Spleen (tissue), 11 donors: ENCODE data around the gene NCOR2. TPM values are rescaled to one million over a fixed set of nuclear protein-coding genes. Genes with fewer than 3 reads are reported as not detected.

ENCODE experiments used
- DNase-seq: peaks from one replicate; pipeline ENCODE4 v3.0.0-alpha.2; 2020
- H3K27ac ChIP-seq, 8 donors: fragments of 200-600 bp; sonication (generic) in 7 of 8; 1 replicate in 4 of 8; 2 replicates in 4 of 8; pipeline versions ENCODE4 v1.5.0 to v1.8.0; 2016 to 2021; ENCODE audit warnings: inconsistent platforms in 4 of 8, mild to moderate bottlenecking in 4 of 8, moderate library complexity in 1 of 8
- H3K27me3 ChIP-seq, 7 donors: fragments of 200-600 bp; sonication (generic) in 6 of 7; replicated peaks in 1 of 7; 1 replicate in 4 of 7; 2 replicates in 3 of 7; pipeline versions ENCODE4 v1.5.0 to v1.8.0; 2016 to 2021; ENCODE audit warnings: inconsistent platforms in 3 of 7, mild to moderate bottlenecking in 1 of 7
- H3K36me3 ChIP-seq, 6 donors: fragments of 200-600 bp; sonication (generic) in 5 of 6; 1 replicate in 4 of 6; 2 replicates in 2 of 6; pipeline versions ENCODE4 v1.5.0 to v1.8.0; 2016 to 2021; ENCODE audit warnings: inconsistent platforms in 2 of 6
- H3K4me1 ChIP-seq, 6 donors: fragments of 200-600 bp; sonication (generic) in 5 of 6; 1 replicate in 3 of 6; 2 replicates in 3 of 6; pipeline versions ENCODE4 v1.5.0 to v1.8.0; 2016 to 2021; ENCODE audit warnings: inconsistent platforms in 3 of 6
- H3K4me3 ChIP-seq, 8 donors: fragments of 200-600 bp; sonication (generic) in 7 of 8; 1 replicate in 4 of 8; 2 replicates in 4 of 8; pipeline versions ENCODE4 v1.5.0 to v1.8.0; 2016 to 2021; ENCODE audit warnings: inconsistent platforms in 4 of 8, mild to moderate bottlenecking in 4 of 8, moderate library complexity in 2 of 8
- H3K9me3 ChIP-seq, 8 donors: fragments of 200-600 bp; sonication (generic) in 7 of 8; 1 replicate in 4 of 8; 2 replicates in 4 of 8; pipeline versions ENCODE4 v1.5.0 to v1.8.0; 2016 to 2021; ENCODE audit warnings: inconsistent platforms in 4 of 8
- CTCF ChIP-seq, 11 experiments: fragments of 200-600 bp in 7 of 11; fragments of 450-650 bp in 4 of 11; sonication (generic) in 4 of 11; IDR thresholded peaks in 8 of 11; conservative IDR thresholded peaks in 3 of 11; 1 replicate in 7 of 11; 2 replicates in 4 of 11; pipeline versions ENCODE4 v1.4.0 to v1.8.0; 2016 to 2021; ENCODE audit warnings: antibody characterized with exemption in 11 of 11, inconsistent platforms in 4 of 11, mild to moderate bottlenecking in 1 of 11
- POLR2A ChIP-seq, 3 donors: fragments of 450-650 bp; IDR thresholded peaks; one replicate each; pipeline ENCODE4 v1.5.1; 2017; ENCODE audit warnings: antibody characterized with exemption in 3 of 3, mild to moderate bottlenecking in 1 of 3
- POLR2AphosphoS5 ChIP-seq, 3 donors: sonication (generic); formaldehyde crosslinking; IDR thresholded peaks; one replicate each; pipeline ENCODE4 v1.5.1; 2017; ENCODE audit warnings: antibody characterized with exemption in 3 of 3
- WGBS, 5 donors: extraction: QIAGEN DNeasy Blood & Tissue Kit in 3 of 5; methylation state at CpG; one replicate each; pipeline versions ENCODE4 v1.1.5 to v1.1.7; 2013 to 2018; 5-methylcytosine and 5-hydroxymethylcytosine counted together
- intact Hi-C: fragments of 100-400 bp; cut with DNase I; formaldehyde crosslinking; loops from one replicate; pipeline ENCODE4 v1.15.0; 2023; ENCODE audit warnings: low total_unique reads
- polyA plus RNA-seq, 3 donors: library from polyadenylated mRNA; stranded (reverse); fragments of 200-250 nt; gene quantifications; one replicate each; pipeline ENCODE4 v1.2.1, GENCODE V29; 2013
- total RNA-seq, 7 donors: library from RNA; depleted of rRNA in 3 of 7; stranded (reverse); fragments of >200 nt in 3 of 7; fragmentation: NEBNext Ultra II Directional in 4 of 7; extraction: Animal tissue kit (Norgen Biotek cat#: 25700) in 4 of 7; gene quantifications; one replicate each; pipeline versions ENCODE4 v1.1.0 to v1.2.1, GENCODE V29; 2016 to 2021
- donor health status: healthy with polysubstance abuse.
- donor health status: DM: no; HTN: no; CAD: no; lungs with moderate emphysema.
- donor health status: DM: no; HTN: no; CAD: no.
- donor health status: Bipolar disorder and iron deficiency.
- donor health status: healthy.
- donor health status: DM: no; HTN: no; CAD: no.
- donor health status: DM: yes; HTN: yes; CAD: no.

The NCOR2 gene
- total and polyA plus RNA-seq, 10 donors: 13.2 to 236 (median 157) TPM

- intact Hi-C loops: no loop called here
- 37 to 51% (median 44%) methylated on average over 9 to 20 of the region's 20 CpGs for WGBS, 5 donors
- peak overlapping the region in 3 of 8 donors; percentile 18 to 70 (median 56) for H3K27ac ChIP-seq
- H3K36me3 ChIP-seq: peaks cover 0 to 7% (median 0%) of the 10 kb centered on the region in 6 donors
- H3K9me3 ChIP-seq: no peaks in the 10 kb centered on the region
- peak overlapping the region in 1 of 8 donors; percentile 32 for H3K4me3 ChIP-seq
- no peak for TF ChIP-seq POLR2AphosphoS5 (IDR thresholded peaks at IDR 0.05)
- TF ChIP-seq CTCF (IDR thresholded peaks at IDR 0.05 in 8 of 11, conservative IDR thresholded peaks at IDR 0.05 in 3 of 11): no peak
- no peak for TF ChIP-seq POLR2A (IDR thresholded peaks at IDR 0.05)
- H3K27me3 ChIP-seq: no peaks in the 10 kb centered on the region
- peaks cover 49 to 84% (median 79%) of the 10 kb centered on the region in 6 donors for H3K4me1 ChIP-seq
- peak; percentile 77 for DNase-seq
Observed at GRCh38 chr12:124543052-124543589, 24.3 kb downstream of the NCOR2 start.

GRCh38 chr12:124542021-124542949 lies 25.1 kb downstream of the NCOR2 start:
- H3K9me3 ChIP-seq: no peaks in the 10 kb centered on the region
- intact Hi-C loops: no loop called here
- peaks cover 0 to 3% (median 0%) of the 10 kb centered on the region in 6 donors for H3K36me3 ChIP-seq
- TF ChIP-seq CTCF (IDR thresholded peaks at IDR 0.05 in 8 of 11, conservative IDR thresholded peaks at IDR 0.05 in 3 of 11) (no peak), POLR2A (IDR thresholded peaks at IDR 0.05) (no peak), POLR2AphosphoS5 (IDR thresholded peaks at IDR 0.05) (no peak)
- peaks cover 57 to 86% (median 85%) of the 10 kb centered on the region in 6 donors for H3K4me1 ChIP-seq
- WGBS, 5 donors: 79 to 87% (median 85%) methylated on average over 12 to 28 of the region's 28 CpGs
- no peak overlapping the region for H3K4me3 ChIP-seq
- H3K27me3 ChIP-seq: no peaks in the 10 kb centered on the region
- H3K27ac ChIP-seq: no peak overlapping the region
- peak; percentile 75 for DNase-seq

- no peak overlapping the region for H3K27ac ChIP-seq
- no peaks in the 10 kb centered on the region for H3K36me3 ChIP-seq
- H3K9me3 ChIP-seq: no peaks in the 10 kb centered on the region
- TF ChIP-seq POLR2A (IDR thresholded peaks at IDR 0.05) (no peak), POLR2AphosphoS5 (IDR thresholded peaks at IDR 0.05) (no peak), CTCF (IDR thresholded peaks at IDR 0.05 in 8 of 11, conservative IDR thresholded peaks at IDR 0.05 in 3 of 11) (no peak)
- no peaks in the 10 kb centered on the region for H3K27me3 ChIP-seq
- H3K4me3 ChIP-seq: no peak overlapping the region
- no peak for DNase-seq
- H3K4me1 ChIP-seq: peaks cover 56 to 86% (median 82%) of the 10 kb centered on the region in 6 donors
- intact Hi-C loops: no loop called here
- WGBS, 5 donors: 75 to 94% (median 82%) methylated on average over 1 of the region's 1 CpG
Observed at GRCh38 chr12:124541322-124541721, 26.1 kb downstream of the NCOR2 start.
